GM18873 (cell line): Measurements from ENCODE around the gene ATG9B.

ENCODE experiments used
- ATAC-seq: cut with Tn5 transposase; IDR thresholded peaks from one replicate; pipeline ENCODE4 v1.9.1; 2021; ENCODE audit warnings: mild to moderate bottlenecking, moderate library complexity, moderate number of reproducible peaks; ENCODE audit not compliant: unreplicated experiment, low FRiP score

ATG9B gene

GRCh38 chr7:151024435-151025056, at the start of gene ATG9B:
TSS of gene ATG9B (minus strand) at chr7:151024494. CDS start at chr7:151024423, 71 bp downstream.
- ATAC-seq: no peak

- no peak for ATAC-seq
Measured at GRCh38 chr7:151073990-151074389, 49.7 kb upstream of the ATG9B start.

- ATAC-seq: no peak
Measured at GRCh38 chr7:151071032-151071866, 47.0 kb upstream of the ATG9B start.

- ATAC-seq: no peak
Measured at GRCh38 chr7:151070574-151070960, 46.3 kb upstream of the ATG9B start.

GRCh38 chr7:151069841-151070573, 45.7 kb upstream of the ATG9B start:
- ATAC-seq: no peak

- ATAC-seq: no peak
Measured at GRCh38 chr7:151068069-151068773, 43.9 kb upstream of the ATG9B start.

GRCh38 chr7:151066273-151066974, 42.1 kb upstream of the ATG9B start:
- no peak for ATAC-seq

GRCh38 chr7:151065516-151065915, 41.2 kb upstream of the ATG9B start:
- ATAC-seq: no peak

- no peak for ATAC-seq
Measured at GRCh38 chr7:151064993-151065392, 40.7 kb upstream of the ATG9B start.

- ATAC-seq: no peak
Measured at GRCh38 chr7:151064454-151064853, 40.2 kb upstream of the ATG9B start.

- ATAC-seq: no peak
Measured at GRCh38 chr7:151063212-151063561, 38.9 kb upstream of the ATG9B start.

GRCh38 chr7:151062399-151063211, 38.3 kb upstream of the ATG9B start:
- no peak for ATAC-seq

- ATAC-seq: no peak
Measured at GRCh38 chr7:151062111-151062398, 37.8 kb upstream of the ATG9B start.

GRCh38 chr7:151061213-151062110, 37.2 kb upstream of the ATG9B start:
- no peak for ATAC-seq

- ATAC-seq: no peak
Measured at GRCh38 chr7:151060416-151061212, 36.3 kb upstream of the ATG9B start.

GRCh38 chr7:151060113-151060415, 35.8 kb upstream of the ATG9B start:
- ATAC-seq: no peak

GRCh38 chr7:151059367-151060112, 35.2 kb upstream of the ATG9B start, which contains the start of gene SLC4A2:
TSS of gene SLC4A2 (plus strand) at chr7:151059589. CDS start at chr7:151061988, 2,399 bp downstream.
- ATAC-seq: no peak
